HCT116 (cell line): ENCODE data around the gene TEX10. TPM values are rescaled to one million over a fixed set of nuclear protein-coding genes. Genes with fewer than 3 reads are reported as not detected.

Source experiments
- ATAC-seq: fragments of 200-7000 bp; cut with Tn5 transposase; 2 replicates; pipeline ENCODE4 v1.9.1; 2020; ENCODE audit warnings: mild to moderate bottlenecking, moderate library complexity
- BruUV-seq: library from RNA; stranded (reverse); fragments of 400-500 nt; replicated peaks from 2 replicates; lab custom pipeline; 2021; lab: Mats Ljungman, UMichigan
- CTCF ChIA-PET: fragments of 300-600 bp; sonication (Branson Sonifier 250); formaldehyde crosslinking; loops from one replicate; lab custom pipeline; 2021; ENCODE audit warnings: antibody characterized with exemption; lab: Charles Lee
- POLR2A ChIA-PET: fragments of 300-600, 350-600 bp; sonication (Branson Sonifier 250); formaldehyde crosslinking; loops from one replicate; lab custom pipeline; 2021; ENCODE audit warnings: antibody characterized with exemption; lab: Charles Lee
- RAD21 ChIA-PET, 2 experiments: fragments of 300-600 bp; sonication (Branson Sonifier 250); formaldehyde crosslinking; loops; one replicate each; lab custom pipeline; 2023; ENCODE audit warnings: low total read pairs in 2 of 2; ENCODE audit not compliant: uncharacterized antibody in 2 of 2, unreplicated experiment in 2 of 2, low non-redundant PET in 1 of 2; lab: Charles Lee
- DNase-seq: peaks from one replicate; pipeline ENCODE4 v3.0.0-alpha.2; 2010; ENCODE audit warnings: low read depth, low spot score
- H2AFZ ChIP-seq: fragments of 200-600 bp; shearing (Covaris generic), sonication (generic); 2 replicates; pipeline ENCODE4 v1.6.1; 2017; ENCODE audit warnings: low read depth, mixed run types, mixed read lengths, antibody characterized with exemption, low read length; ENCODE audit not compliant: poor library complexity, severe bottlenecking
- H3K27ac ChIP-seq: 2 replicates; pipeline ENCODE4 v1.5.1; 2012; ENCODE audit warnings: low read depth, low read length
- H3K27me3 ChIP-seq: fragments of 200-600 bp; sonication (generic); 2 replicates; pipeline ENCODE4 v1.6.1; 2016; ENCODE audit warnings: mixed run types, low read length, mixed read lengths; ENCODE audit not compliant: insufficient read depth
- H3K36me3 ChIP-seq, 2 experiments: fragments of 200-500 bp in 1 of 2; fragments of 200-600 bp in 1 of 2; sonication (Bioruptor generic) in 1 of 2; sonication (generic) in 1 of 2; 2 replicates each; pipeline versions ENCODE4 v1.5.1 to v1.6.1; 2014 to 2016; ENCODE audit warnings: low read length in 2 of 2, inconsistent platforms in 1 of 2, mixed read lengths in 1 of 2, mixed run types in 1 of 2; ENCODE audit not compliant: insufficient read depth in 2 of 2, control insufficient read depth in 1 of 2
- H3K4me1 ChIP-seq, 2 experiments: fragments of 200-600 bp in 1 of 2; sonication (generic) in 1 of 2; 2 replicates each; pipeline versions ENCODE4 v1.5.1 to v1.6.1; 2012 to 2017; ENCODE audit warnings: low read length in 2 of 2, inconsistent platforms in 1 of 2, mild to moderate bottlenecking in 1 of 2, mixed read lengths in 1 of 2, mixed run types in 1 of 2, moderate library complexity in 1 of 2; ENCODE audit not compliant: insufficient read depth in 2 of 2, control insufficient read depth in 1 of 2
- H3K4me2 ChIP-seq: fragments of 200-600 bp; sonication (generic); 2 replicates; pipeline ENCODE4 v1.6.1; 2017; ENCODE audit warnings: mixed run types, low read length, mixed read lengths
- H3K4me3 ChIP-seq, 2 experiments: fragments of 200-600 bp in 1 of 2; sonication (generic) in 1 of 2; replicated peaks in 1 of 2; 2 replicates each; pipeline ENCODE4 v1.5.1; 2011 to 2016; ENCODE audit warnings: low read length in 2 of 2, control low read depth in 1 of 2, low read depth in 1 of 2, mild to moderate bottlenecking in 1 of 2, mixed read lengths in 1 of 2, mixed run types in 1 of 2
- H3K79me2 ChIP-seq: fragments of 200-600 bp; sonication (generic); 2 replicates; pipeline ENCODE4 v1.6.1; 2017; ENCODE audit warnings: mild to moderate bottlenecking, mixed run types, low read length, moderate library complexity, mixed read lengths; ENCODE audit not compliant: insufficient read depth
- H3K9ac ChIP-seq: fragments of 200-600 bp; sonication (generic); 2 replicates; pipeline ENCODE4 v1.6.1; 2016; ENCODE audit warnings: low read length, mixed read lengths
- H3K9me2 ChIP-seq: fragments of 200-600 bp; sonication (generic), shearing (Covaris generic); 2 replicates; pipeline ENCODE4 v1.6.1; 2017; ENCODE audit warnings: mixed run types, mild to moderate bottlenecking, moderate library complexity; ENCODE audit not compliant: insufficient read depth
- H3K9me3 ChIP-seq, 2 experiments: fragments of 200-500 bp in 1 of 2; fragments of 200-600 bp in 1 of 2; sonication (Bioruptor generic) in 1 of 2; sonication (generic) in 1 of 2; 2 replicates each; pipeline ENCODE4 v1.6.1; 2014 to 2017; ENCODE audit warnings: low read length in 2 of 2, mixed read lengths in 2 of 2, inconsistent platforms in 1 of 2, low read depth in 1 of 2, mild to moderate bottlenecking in 1 of 2, mixed run types in 1 of 2, moderate library complexity in 1 of 2; ENCODE audit not compliant: control insufficient read depth in 1 of 2, insufficient read depth in 1 of 2
- H4K20me1 ChIP-seq: fragments of 200-600 bp; sonication (generic), shearing (Covaris generic); 2 replicates; pipeline ENCODE4 v1.6.1; 2017; ENCODE audit warnings: mixed run types, mild to moderate bottlenecking, moderate library complexity; ENCODE audit not compliant: insufficient read depth
- CBX3 ChIP-seq: IDR thresholded peaks from 2 replicates; pipeline ENCODE4 v1.6.1; 2012; ENCODE audit warnings: low read depth
- EGR1 ChIP-seq: IDR thresholded peaks from 2 replicates; pipeline ENCODE4 v1.6.1; 2012; ENCODE audit warnings: low read depth
- EZH2 ChIP-seq: fragments of 200-600 bp; sonication (generic); IDR thresholded peaks from 2 replicates; pipeline ENCODE4 v1.6.1; 2017; ENCODE audit warnings: antibody characterized with exemption, mixed run types
- EZH2phosphoT487 ChIP-seq: fragments of 200-600 bp; IDR thresholded peaks from 2 replicates; pipeline ENCODE4 v1.6.1; 2018; ENCODE audit warnings: antibody characterized with exemption, borderline replicate concordance
- JUND ChIP-seq: IDR thresholded peaks from 2 replicates; pipeline ENCODE4 v1.6.1; 2012
- POLR2A ChIP-seq: IDR thresholded peaks from 2 replicates; pipeline ENCODE4 v1.7.0; 2011; ENCODE audit warnings: borderline replicate concordance; ENCODE audit not compliant: insufficient read depth, insufficient read length; ENCODE audit errors: extremely low read depth
- POLR2AphosphoS5 ChIP-seq: IDR thresholded peaks from 2 replicates; pipeline ENCODE4 v1.6.1; 2011; ENCODE audit warnings: mild to moderate bottlenecking, low read depth, low read length, moderate library complexity
- RAD21 ChIP-seq: IDR thresholded peaks from 2 replicates; pipeline ENCODE4 v1.6.1; 2012; ENCODE audit warnings: low read depth, mild to moderate bottlenecking
- SRF ChIP-seq: IDR thresholded peaks from 2 replicates; pipeline ENCODE4 v1.6.1; 2012; ENCODE audit warnings: low read depth
- TCF7L2 ChIP-seq: IDR thresholded peaks from 2 replicates; pipeline ENCODE4 v1.7.0; 2011; ENCODE audit warnings: borderline replicate concordance, inconsistent platforms; ENCODE audit not compliant: insufficient read depth, insufficient read length; ENCODE audit errors: extremely low read depth
- YY1 ChIP-seq: IDR thresholded peaks from 2 replicates; pipeline ENCODE4 v1.6.1; 2011; ENCODE audit warnings: low read length, low read depth, moderate library complexity, mild to moderate bottlenecking; ENCODE audit not compliant: insufficient replicate concordance; ENCODE audit errors: extremely low read depth
- ZNF274 ChIP-seq: fragments of 200-500 bp; sonication (Bioruptor generic); IDR thresholded peaks from 2 replicates; pipeline ENCODE4 v1.6.1; 2014; ENCODE audit warnings: mild to moderate bottlenecking, low read depth, low read length, inconsistent platforms
- intact Hi-C: fragments of 100-400 bp; cut with micrococcal nuclease; formaldehyde crosslinking; loops from 2 replicates; pipeline ENCODE4 v1.10.0; 2022
- total RNA-seq: library from RNA; stranded (reverse); gene quantifications from one replicate; pipeline ENCODE4 v1.2.1, GENCODE V29; 2021; ENCODE audit not compliant: unreplicated experiment
- TF ChIP-seq, protein P1 (sequence below): IDR thresholded peaks from 2 replicates; pipeline ENCODE4 v1.6.1; 2012; ENCODE audit warnings: low read depth
- TF ChIP-seq, protein P2 (sequence below): IDR thresholded peaks from 2 replicates; pipeline ENCODE4 v1.6.1; 2012

TEX10 gene
- total RNA-seq, 1 experiment from 2014 or later, result 53.0 TPM

DNA sequence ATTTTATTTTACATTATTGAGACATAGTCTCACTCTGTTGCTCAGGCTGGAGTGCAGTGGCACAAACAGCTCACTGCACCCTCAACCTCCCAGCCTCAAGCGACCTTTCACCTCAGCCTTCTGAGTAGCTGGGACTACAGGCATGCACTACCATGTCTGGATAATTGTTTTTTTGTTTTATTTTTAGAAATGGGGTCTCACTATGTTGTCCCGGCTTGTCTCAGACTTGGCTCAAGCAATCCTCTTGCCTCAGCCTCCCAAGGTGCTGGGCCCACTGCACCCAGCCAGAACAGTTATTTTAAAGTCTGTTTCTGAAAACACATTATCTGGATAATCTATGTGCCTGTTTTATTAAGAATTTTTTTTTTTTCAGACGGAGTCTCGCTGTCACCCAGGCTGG is 62.0 kb downstream of the TEX10 start:
- H3K9me3 ChIP-seq, result 0 out of 4 replicates have a peak, but pooled peaks cover 0 to under 1% of the 10 kb centered on the region in 2 experiments
- H4K20me1 ChIP-seq, result no peaks in the 10 kb centered on the region
- BruUV-seq, result no TSS peak
- no peak overlapping the region for H3K4me3 ChIP-seq
- H3K9ac ChIP-seq, result no peak overlapping the region
- no peaks in the 10 kb centered on the region for H3K4me1 ChIP-seq
- no peak overlapping the region for H2AFZ ChIP-seq
- ATAC-seq (no peak), DNase-seq (no peak)
- TF ChIP-seq EZH2, result no peak
- TF ChIP-seq EGR1, result no peak
- TF ChIP-seq, protein P1, sequence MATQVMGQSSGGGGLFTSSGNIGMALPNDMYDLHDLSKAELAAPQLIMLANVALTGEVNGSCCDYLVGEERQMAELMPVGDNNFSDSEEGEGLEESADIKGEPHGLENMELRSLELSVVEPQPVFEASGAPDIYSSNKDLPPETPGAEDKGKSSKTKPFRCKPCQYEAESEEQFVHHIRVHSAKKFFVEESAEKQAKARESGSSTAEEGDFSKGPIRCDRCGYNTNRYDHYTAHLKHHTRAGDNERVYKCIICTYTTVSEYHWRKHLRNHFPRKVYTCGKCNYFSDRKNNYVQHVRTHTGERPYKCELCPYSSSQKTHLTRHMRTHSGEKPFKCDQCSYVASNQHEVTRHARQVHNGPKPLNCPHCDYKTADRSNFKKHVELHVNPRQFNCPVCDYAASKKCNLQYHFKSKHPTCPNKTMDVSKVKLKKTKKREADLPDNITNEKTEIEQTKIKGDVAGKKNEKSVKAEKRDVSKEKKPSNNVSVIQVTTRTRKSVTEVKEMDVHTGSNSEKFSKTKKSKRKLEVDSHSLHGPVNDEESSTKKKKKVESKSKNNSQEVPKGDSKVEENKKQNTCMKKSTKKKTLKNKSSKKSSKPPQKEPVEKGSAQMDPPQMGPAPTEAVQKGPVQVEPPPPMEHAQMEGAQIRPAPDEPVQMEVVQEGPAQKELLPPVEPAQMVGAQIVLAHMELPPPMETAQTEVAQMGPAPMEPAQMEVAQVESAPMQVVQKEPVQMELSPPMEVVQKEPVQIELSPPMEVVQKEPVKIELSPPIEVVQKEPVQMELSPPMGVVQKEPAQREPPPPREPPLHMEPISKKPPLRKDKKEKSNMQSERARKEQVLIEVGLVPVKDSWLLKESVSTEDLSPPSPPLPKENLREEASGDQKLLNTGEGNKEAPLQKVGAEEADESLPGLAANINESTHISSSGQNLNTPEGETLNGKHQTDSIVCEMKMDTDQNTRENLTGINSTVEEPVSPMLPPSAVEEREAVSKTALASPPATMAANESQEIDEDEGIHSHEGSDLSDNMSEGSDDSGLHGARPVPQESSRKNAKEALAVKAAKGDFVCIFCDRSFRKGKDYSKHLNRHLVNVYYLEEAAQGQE, result no peak
- no peak for TF ChIP-seq EZH2phosphoT487
- no peak for TF ChIP-seq RAD21
- TF ChIP-seq, protein P2, sequence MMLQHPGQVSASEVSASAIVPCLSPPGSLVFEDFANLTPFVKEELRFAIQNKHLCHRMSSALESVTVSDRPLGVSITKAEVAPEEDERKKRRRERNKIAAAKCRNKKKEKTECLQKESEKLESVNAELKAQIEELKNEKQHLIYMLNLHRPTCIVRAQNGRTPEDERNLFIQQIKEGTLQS, result no peak
- TF ChIP-seq YY1, result no peak
- no peak for TF ChIP-seq POLR2AphosphoS5
- TF ChIP-seq SRF, result no peak
- TF ChIP-seq ZNF274, result no peak
- TF ChIP-seq POLR2A, result no peak
- no peak for TF ChIP-seq JUND
- no peak for TF ChIP-seq TCF7L2
- TF ChIP-seq CBX3, result no peak
- no peaks in the 10 kb centered on the region for H3K9me2 ChIP-seq
- no peaks in the 10 kb centered on the region for H3K27me3 ChIP-seq
- H3K4me2 ChIP-seq, result no peak overlapping the region
- H3K79me2 ChIP-seq, result peaks cover 3% of the 10 kb centered on the region
- intact Hi-C loops, result no loop called here
- CTCF ChIA-PET, result interaction anchor here (0.6 kb wide), 1 partner anchor 31 kb away, joined by 3 read pairs; no protein-coding TSS in a partner anchor
- POLR2A ChIA-PET, result no interaction called here
- no peak overlapping the region for H3K27ac ChIP-seq
- peaks cover 0 to 12% of the 10 kb centered on the region in 2 experiments; a peak in 2 of 4 replicates for H3K36me3 ChIP-seq
- RAD21 ChIA-PET, result no interaction called here
